Measurements from ENCODE around the gene DLGAP4.

DNA sequence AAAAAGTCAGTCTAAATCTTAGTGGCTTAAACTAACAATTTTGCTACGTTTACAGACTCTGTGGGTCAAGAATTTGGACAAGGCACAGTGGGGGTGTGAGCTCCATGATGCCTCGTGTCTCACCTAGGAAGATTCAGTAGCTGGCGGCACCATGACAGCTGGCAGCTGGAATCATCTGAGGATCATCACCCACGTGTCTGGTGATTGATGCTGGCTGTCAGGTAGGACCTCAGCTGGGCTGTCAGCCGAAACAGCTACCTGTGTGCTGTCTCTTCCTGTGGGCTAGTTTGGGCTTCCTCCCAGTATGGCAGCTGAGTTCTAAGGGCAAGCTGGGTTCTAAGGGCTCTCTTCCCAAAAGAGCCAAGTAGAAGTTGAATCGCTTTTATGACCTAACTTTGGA is 26.4 kb upstream of the DLGAP4 start:
- TF ChIP-seq EZH2 (IDR thresholded peaks at IDR 0.05; ENCODE audit: insufficient read depth, poor library complexity, severe bottlenecking) (no peak), EZH2phosphoT487 (IDR thresholded peaks at IDR 0.05; ENCODE audit: insufficient read depth, low read depth) (no peak)
